ENCODE measurements around the gene PRIM2.
"Not testable (repeated sequence)": the region's sequence is repeated elsewhere in the genome, so short reads cannot be mapped to it uniquely, and the experiment has no call there.

PRIM2 gene

DNA sequence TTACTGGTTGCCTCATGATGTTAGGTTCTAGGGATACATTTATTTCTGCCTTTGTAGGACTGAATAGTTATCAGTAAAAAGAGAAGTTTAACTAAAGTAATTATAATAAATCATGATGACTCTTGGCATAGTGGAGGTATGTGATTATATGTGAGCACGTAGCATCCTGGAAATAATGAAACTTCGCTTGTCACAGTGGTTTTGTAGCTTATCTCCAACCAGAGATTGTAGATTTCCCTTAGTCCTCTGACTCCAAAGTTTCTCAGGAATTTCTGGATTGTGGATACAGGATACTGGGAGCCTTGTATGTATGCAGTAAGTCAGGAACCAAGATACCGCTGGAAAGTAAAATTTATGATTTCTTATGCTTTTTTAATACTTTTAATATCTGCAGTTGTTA lies 199.3 kb downstream of the PRIM2 start:
- not testable (repeated sequence) for H3K4me3 ChIP-seq (ENCODE audit: low read depth, low read length)

DNA sequence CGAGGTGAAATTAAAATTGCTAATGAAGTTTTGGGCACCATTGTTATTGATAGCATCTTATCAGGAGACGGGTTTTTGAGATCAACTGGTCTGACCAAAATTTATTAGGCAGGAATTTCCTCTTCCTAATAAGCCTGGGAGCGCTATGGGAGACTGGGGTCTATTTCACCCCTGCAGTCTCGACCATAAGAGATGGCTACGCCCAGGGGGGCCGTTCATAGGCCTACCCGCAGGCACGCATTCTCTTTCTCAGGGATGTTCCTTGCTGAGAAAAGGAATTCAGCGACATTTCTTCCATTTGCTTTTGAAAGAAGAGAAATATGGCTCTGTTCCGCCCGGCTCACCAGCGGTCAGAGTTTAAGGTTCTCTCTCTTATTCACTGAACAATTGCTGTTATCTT lies 201.8 kb downstream of the PRIM2 start:
- H3K4me3 ChIP-seq (ENCODE audit: low read depth, low read length) = not testable (repeated sequence)

DNA sequence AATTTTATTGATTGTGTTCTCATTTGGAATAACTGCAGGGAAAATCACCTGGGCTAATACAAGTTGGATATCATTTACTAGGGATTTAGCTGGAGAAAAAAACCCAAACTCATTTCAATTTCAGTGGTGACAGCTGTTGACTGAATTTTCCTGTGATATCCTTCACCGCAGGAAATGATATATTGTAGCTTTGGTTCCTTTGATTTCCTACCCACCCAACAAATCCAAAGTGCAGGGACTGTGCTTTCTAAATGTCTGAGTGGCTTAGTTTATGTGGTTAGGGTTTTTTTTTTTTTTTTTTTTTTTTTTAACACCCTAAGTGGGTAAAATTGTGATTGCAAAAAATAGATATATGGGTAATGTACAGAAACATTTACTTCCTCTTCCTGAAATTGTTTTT lies 203.7 kb downstream of the PRIM2 start:
- not testable (repeated sequence) for H3K4me3 ChIP-seq (ENCODE audit: low read depth, low read length)

DNA sequence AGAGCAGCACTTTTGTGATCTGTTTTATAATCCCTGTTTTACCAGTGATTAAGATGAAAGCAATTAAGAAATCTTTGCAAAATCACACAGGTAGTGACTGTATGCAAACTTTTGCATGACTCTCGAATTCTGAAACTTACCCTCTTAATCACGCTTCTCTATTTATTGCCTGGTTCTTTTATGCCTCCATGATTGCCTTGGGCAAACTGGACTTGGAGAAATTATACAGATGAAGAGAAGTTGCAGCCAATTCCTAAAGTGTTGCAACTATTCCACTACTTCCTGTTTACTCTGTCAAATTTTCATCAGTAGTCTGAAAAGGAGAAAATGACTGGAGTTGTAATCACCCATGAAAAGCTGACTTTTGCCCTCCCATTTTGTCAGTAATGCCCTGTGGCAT lies 205.8 kb downstream of the PRIM2 start:
- H3K4me3 ChIP-seq (ENCODE audit: low read depth, low read length) = not testable (repeated sequence)

DNA sequence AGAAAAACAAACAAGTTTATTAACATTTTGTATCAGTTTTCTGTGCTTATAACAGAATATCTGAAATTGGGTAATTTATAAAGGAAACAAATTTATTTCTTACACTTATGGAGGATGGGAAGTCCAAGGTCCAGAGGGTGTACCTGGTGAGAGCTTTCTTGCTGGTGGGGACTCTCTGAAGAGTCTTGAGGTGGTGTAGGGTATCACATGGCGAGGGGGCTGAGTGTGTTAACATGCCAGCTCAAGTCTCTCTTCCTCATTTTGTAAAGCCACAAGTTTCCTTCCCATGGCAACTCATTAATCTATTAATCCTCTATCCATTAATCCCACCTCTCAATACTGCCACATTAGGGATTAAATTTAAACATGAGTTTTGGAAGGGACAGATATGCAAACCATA lies 212.3 kb downstream of the PRIM2 start:
- H3K4me3 ChIP-seq (ENCODE audit: low read depth, low read length) = not testable (repeated sequence)

DNA sequence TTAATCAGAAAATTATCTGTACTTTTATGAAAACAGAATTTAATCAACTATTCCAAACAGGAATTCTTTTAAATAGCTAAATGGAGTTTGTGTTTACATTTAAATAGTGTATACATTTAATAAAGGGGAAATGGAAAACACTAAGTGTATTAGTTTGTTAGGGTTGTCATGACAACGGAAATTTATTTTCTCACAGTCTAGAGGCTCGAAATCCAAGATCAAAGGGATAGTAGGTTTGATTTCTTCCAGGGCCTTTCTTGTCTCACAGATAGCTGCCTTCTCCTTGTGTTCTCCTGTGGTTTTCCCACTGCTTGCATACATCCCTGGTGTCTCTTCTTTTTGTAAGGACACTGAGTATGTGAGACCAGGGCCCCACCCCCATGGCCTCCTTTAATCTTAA lies 215.2 kb downstream of the PRIM2 start:
- H3K4me3 ChIP-seq (ENCODE audit: low read depth, low read length) = not testable (repeated sequence)

DNA sequence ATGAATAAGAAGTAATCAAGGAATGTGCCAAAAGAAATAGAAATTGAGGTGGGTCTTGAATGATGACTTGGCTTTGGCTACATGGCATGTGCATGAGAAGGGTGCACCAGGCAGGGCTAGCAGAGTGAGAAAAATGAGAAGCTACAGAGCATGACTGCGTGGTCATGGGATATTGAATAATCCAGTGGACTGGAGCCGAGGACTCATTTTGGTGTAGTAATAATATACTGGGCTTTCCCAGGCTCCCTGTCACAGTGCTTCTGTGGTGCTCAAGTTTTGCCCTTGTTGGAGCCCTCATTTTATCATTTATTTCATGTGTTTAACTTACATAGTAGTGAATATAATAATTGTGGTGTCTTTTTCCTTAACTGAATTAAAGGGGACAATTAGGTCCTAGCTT lies 217.7 kb downstream of the PRIM2 start:
- not testable (repeated sequence) for H3K4me3 ChIP-seq (ENCODE audit: low read depth, low read length)

DNA sequence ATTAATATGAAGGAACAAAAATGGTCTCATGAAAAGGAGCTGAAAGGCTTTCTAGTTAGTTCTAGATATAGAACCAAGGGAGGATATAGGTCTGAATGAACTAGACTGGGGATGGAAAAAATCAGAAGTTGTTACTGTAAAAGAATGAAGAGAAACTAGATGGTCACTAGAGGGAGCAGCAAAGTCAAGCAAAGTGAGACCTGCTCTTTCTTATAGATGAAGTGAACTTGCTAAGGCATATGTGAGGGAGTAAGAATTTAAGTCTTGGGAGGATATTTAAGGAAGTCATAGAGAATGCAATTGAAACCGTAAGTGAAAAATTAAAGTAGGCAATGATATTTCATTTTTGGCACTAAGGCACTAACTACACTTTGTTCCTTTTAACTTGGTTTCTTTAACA lies 218.6 kb downstream of the PRIM2 start:
- not testable (repeated sequence) for H3K4me3 ChIP-seq (ENCODE audit: low read depth, low read length)

DNA sequence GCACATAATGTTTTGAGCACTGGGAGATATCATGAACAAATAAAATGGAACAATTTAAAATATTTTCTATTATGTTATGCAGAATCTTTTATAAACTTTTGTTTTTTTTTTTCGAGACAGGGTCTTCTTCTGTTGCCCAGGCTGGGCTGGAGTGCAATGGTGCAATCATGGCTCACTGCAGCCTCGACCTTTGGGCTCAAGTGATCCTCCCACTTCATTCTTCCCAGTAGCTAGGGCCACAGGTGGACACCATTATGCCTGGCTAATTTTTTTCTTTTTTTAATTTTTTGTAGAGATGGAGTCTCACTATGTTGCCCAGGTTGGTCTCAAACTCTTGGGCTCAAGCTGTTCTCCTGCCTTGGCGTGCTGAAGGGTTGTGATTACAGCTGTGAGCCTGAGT lies 220.5 kb downstream of the PRIM2 start:
- not testable (repeated sequence) for H3K4me3 ChIP-seq (ENCODE audit: low read depth, low read length)

DNA sequence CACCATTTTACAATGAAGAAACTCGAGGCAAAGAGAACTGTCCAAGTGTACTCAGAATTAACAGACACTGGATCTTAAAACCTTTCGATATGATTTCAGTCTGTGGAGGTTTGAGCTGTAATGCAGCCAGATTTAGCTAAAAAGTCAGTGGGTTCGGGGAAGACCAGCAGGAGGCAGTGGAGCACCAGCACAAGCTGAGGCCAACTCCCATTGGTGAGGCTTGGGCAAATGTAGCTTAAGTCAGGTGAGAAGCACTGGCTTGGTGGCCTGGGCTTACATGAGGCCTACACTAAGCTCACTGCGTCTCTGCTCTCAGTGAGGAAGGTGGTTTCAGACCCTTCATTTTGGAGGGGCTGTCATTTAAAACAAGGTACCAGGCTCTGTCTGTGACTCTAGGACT lies 234.5 kb downstream of the PRIM2 start:
- H3K4me3 ChIP-seq (ENCODE audit: low read depth, low read length) = not testable (repeated sequence)

DNA sequence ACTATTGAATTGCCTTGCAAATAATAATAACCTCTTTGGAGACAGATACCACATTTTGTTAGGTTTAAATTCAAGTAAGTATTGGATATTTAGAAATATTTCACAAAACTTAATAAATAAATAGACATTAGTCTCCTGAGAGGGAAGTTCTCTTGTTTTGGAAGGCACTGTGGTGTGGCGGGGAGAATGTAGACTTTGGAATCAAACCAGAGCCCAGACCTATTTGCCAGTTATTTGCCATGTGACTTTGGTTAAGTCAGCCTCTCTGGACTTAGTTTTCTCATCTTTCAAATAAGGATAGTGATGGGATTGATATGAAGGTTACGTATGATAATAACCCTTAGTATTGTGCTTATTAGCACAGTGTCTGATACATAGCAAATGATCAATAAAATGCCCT lies 240.4 kb downstream of the PRIM2 start:
- not testable (repeated sequence) for H3K4me3 ChIP-seq (ENCODE audit: low read depth, low read length)

DNA sequence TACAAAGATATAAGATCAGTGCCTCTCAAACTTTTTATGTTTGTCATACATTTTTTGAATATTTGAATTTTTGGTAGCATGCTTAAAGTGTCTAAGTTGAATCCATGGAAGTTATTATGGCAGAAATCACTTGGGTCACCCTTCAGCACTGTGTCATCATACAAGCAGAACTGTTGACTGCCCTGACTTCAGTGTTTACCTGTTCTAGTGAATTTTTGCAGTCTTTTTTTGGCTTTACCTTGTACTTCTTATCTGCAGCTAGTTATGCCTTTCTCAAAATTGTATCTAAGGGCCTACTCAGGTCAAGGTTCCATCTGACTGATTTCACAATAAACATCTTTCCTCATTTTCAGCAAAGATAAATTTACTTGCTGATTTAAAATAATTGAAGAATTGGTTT lies 241.7 kb downstream of the PRIM2 start:
- H3K4me3 ChIP-seq (ENCODE audit: low read depth, low read length) = not testable (repeated sequence)

DNA sequence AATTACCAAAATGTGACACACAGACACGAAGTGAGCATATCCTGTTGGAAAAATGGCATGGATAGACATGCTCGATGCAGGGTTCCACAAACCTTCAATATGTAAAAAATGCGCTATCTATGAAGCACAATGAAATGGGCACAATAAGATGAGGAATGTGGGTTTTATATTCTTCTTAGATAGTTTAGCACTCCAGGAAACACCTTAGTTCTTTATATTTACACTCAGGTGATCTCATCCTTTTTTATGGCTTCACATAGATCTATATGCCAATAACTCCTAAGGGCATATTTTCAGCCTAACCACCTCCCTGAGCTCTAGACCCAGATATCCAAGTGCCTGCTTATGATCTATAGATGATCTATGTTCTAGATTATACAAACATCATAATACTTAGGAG lies 244.8 kb downstream of the PRIM2 start:
- not testable (repeated sequence) for H3K4me3 ChIP-seq (ENCODE audit: low read depth, low read length)

DNA sequence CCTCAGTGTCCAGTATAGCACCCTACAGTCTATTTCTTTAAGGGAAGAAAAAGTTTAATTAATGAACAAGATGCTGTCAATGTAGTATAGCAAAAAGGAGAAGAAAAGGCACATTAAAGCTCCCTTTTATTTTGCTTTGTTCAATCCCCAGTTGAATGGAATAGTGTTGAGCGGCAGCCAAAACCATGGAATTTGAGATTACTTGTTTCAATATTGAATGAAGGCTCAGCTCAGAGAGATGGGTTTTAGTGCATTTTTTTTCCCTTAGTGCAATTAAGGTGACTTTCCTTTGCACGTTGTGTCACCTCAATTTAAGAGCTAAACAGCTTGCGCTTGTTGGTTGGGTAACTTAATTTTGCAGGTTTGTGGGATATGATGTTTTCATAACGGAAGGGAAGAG lies 254.7 kb downstream of the PRIM2 start:
- not testable (repeated sequence) for H3K4me3 ChIP-seq (ENCODE audit: low read depth, low read length)

DNA sequence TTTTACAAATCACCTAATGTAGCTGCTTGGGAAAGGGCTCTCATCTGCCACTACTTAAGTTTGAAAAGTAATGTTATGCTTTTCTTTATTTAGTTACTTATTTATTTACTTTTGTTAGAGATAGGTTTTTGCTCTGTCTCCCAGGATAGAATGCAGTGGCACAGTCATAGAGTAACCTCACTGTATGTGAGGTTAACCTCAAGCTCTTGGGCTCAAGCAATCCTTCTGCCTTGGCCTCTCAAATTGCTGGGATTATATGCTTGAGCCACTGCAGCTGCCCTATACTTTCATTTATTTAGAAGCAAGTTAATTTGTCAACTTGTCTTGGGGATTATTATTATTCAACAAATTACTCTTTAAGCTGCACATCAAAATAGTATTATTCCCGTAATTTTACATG lies 255.4 kb downstream of the PRIM2 start:
- H3K4me3 ChIP-seq (ENCODE audit: low read depth, low read length) = not testable (repeated sequence)

DNA sequence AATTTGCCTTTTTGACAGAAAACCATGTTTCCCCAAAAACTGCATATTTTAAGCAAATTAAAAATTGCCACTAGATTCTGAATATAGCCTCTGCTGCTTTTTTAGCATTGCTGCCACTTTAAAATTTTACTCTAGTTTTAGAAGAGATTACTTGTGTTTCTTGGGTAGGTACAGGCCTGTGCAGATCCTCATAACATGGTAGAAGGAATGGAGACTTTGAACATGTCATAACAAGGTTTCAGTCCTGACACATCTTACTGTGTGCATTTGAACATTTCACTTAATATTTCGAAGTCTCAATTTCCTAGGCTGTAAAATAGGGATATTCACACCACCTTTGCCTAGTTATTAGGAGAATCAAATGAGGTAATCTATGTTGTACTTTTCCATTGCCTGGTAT lies 259.6 kb downstream of the PRIM2 start:
- not testable (repeated sequence) for H3K4me3 ChIP-seq (ENCODE audit: low read depth, low read length)

DNA sequence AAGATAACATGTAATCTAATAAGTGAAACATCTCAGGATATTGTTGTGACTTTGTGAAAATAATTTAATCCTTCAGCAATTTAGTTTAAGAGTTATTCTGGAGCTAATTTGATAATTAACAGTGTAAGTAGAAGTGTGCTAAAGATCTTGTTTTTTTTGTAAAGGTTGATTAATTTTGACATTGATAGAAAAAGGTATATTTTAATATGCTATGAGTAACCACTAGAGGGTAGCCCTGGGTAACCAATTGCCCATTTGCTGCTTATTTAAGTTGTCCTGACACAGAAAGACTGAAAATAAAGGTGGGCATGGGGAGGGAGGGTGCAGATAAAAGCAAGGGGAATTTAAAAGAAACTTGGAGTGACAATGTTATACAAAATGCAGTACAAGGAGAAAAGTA lies 262.1 kb downstream of the PRIM2 start:
- H3K4me3 ChIP-seq (ENCODE audit: low read depth, low read length) = not testable (repeated sequence)

DNA sequence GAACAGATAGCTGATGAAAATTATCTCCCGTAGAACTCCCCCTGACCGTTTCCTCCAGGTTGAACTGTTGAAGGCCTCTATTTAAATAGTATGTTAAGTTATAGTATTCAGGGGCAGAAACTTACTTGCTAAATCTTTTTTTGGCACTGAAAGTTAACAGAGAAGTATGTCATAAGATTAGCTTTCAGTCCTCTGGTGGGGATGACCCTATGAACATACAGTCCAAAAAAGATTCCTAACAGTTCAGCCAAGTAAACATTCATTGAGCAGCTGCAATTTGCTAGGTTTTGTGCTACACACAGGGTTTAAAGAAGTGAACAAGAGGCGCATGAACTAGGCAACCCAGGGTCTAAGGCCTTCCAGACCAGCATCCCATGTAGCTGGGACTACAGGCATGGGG lies 264.2 kb downstream of the PRIM2 start:
- H3K4me3 ChIP-seq (ENCODE audit: low read depth, low read length) = not testable (repeated sequence)

DNA sequence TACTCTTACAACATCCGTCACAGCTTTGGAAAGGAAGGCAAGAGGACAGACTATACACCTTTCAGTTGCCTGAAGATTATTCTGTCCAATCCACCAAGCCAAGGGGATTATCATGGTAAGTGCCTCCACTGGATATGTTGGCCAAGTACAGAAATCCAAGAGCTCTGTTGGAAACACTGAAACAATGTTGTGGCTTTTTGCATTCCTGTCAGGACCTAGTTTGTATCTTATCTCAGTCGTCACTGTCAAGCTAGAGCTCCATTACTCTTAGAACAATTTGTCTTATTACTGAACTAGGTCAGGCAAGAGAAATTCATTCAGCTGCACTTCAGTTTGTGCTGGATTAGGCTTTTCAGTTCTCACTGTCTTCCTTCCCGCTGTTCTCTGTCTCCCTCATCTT lies 283.7 kb downstream of the PRIM2 start:
- H3K4me3 ChIP-seq (ENCODE audit: low read depth, low read length) = not testable (repeated sequence)

DNA sequence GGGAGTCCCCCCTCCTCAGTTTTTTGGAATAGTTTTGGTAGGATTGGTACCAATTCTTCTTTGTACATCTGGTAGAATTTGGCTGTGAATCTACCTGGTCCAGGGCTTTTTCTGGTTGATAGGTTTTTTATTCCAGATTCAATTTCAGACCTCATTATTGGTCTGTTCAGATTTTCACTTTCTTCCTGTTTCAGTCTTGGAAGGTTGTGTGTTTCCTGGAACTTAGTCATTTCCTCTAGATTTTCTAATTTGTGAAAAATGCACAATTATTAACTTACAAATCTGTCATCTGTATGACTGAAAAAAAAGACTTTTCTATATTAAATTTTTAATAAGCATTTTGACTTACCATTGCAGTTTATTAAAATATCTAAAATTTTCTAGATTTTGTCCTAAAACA lies 287.9 kb downstream of the PRIM2 start:
- H3K4me3 ChIP-seq (ENCODE audit: low read depth, low read length) = not testable (repeated sequence)

DNA sequence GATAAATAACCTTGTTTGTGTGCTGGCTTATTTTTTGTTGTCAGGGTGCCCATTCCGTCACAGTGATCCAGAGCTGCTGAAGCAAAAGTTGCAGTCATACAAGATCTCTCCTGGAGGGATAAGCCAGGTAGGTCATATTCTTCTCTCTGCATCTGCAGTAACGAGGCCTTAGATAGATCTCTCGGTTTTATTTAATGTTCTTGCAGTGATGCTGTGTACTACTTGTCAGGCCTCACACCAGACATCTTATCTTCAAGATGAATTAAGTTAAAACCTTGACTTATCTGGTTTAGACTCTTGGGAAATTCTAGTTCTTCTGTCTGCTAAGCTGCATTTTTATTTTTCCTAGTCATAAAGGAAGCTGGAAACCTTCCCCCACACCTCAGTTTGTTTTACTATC lies 288.9 kb downstream of the PRIM2 start:
- H3K4me3 ChIP-seq (ENCODE audit: low read depth, low read length) = not testable (repeated sequence)

DNA sequence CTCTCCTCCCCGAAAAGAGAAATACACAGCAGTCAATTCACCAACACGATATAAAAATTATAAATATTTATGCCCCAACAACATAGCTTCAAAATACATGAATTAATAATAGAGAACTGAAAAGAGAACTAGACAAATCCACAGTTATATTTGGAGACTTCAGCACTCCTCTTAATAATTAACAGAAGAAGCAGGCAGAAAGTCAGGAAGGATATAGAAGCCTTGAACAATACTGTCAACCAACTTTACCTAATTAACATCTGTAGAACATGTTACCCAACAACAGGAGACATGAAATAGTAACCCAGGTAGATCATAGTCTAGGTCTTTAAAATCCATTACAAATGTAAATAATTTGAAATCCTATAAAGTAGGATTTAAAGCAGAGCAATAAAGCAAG lies 293.2 kb downstream of the PRIM2 start:
- not testable (repeated sequence) for H3K4me3 ChIP-seq (ENCODE audit: low read depth, low read length)

DNA sequence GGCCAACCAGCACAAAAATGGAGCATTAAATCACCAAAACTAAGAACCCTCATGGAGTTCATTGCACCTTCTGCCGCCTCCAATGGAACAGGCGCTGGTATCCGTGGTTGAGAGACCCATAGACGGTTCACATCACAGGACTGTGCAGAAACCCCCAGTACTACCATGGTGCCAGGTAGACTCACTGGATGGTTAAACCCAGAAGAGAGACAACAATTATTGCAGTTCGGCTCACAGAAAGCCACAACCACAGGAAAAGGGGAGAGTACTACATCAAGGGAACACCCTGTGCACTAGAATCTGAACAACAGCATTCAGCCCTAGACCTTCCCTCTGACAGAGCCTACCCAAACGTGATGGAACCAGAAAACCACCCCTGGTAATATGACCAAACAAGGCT lies 301.5 kb downstream of the PRIM2 start:
- not testable (repeated sequence) for H3K4me3 ChIP-seq (ENCODE audit: low read depth, low read length)

DNA sequence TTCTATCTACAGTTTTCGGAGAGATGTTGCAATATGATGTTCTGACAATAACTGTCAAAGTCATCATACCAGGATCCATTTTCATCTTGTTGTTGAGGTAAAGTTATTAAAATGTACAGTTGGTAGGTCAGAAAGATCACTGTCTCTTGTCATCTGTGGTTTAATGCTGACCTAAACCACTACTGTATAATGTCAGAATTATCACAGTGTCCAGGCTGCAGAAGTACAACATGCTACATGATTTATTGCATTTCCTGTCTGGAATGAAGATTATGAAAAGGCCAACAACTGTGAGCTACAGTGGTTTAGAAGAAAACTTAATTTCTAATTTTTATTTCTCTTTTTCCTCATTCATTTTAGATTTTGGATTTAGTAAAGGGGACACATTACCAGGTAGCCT lies 314.3 kb downstream of the PRIM2 start:
- not testable (repeated sequence) for H3K4me3 ChIP-seq (ENCODE audit: low read depth, low read length)

All from WI38 (cell line).